ENCODE data around the gene NDUFAF5. TPM values are rescaled to one million over a fixed set of nuclear protein-coding genes. Genes with fewer than 3 reads are reported as not detected.
A peak's percentile ranks its signal among the peaks of the same experiment; 100 is the strongest.
"Not testable (repeated sequence)": the region's sequence is repeated elsewhere in the genome, so short reads cannot be mapped to it uniquely, and the experiment has no call there.

The NDUFAF5 gene
- total RNA-seq, result 14.1 TPM
- long read RNA-seq, full-length matches to known transcripts, result 5 of 9 reads
- long read RNA-seq, partial matches to known transcripts, result 2 of 9 reads
- long read RNA-seq, other reads (novel, unspliced or antisense), result 2 of 9 reads

GRCh38 chr20:13784893-13785715, at the start of gene NDUFAF5, which contains the start of gene ESF1:
Gene NDUFAF5, plus strand, starts transcription at chr20:13785028. Its CDS starts 41 bp downstream, at chr20:13785069.
Gene ESF1, minus strand, starts transcription at chr20:13784919. Its CDS starts 1,779 bp downstream, at chr20:13783140.
- no peaks in the 10 kb centered on the region for H3K27me3 ChIP-seq (ENCODE audit: low read depth)
- peaks cover 27% of the 10 kb centered on the region for H3K36me3 ChIP-seq
- H3K9me3 ChIP-seq, result no peaks in the 10 kb centered on the region
- DNase-seq (peak; percentile 97), ATAC-seq (peak; percentile 99 to 100)
- intact Hi-C loops (cut with DNase I), result no loop called here
- H3K4me3 ChIP-seq, result peak within 1 kb of the TSS; percentile 90
- TF ChIP-seq CTCF (IDR thresholded peaks at IDR 0.05), result no peak
- peaks cover 37% of the 10 kb centered on the region for H3K4me1 ChIP-seq
- H3K27ac ChIP-seq, result peak within 1 kb of the TSS; percentile 94

- H3K27me3 ChIP-seq (ENCODE audit: low read depth), result no peaks in the 10 kb centered on the region
- H3K4me3 ChIP-seq, result no peak overlapping the region
- H3K36me3 ChIP-seq, result peaks cover 29% of the 10 kb centered on the region
- intact Hi-C loops (cut with DNase I), result no loop called here
- TF ChIP-seq CTCF (IDR thresholded peaks at IDR 0.05), result no peak
- no peak for ATAC-seq
- H3K9me3 ChIP-seq, result no peaks in the 10 kb centered on the region
- no peak overlapping the region for H3K27ac ChIP-seq
- H3K4me1 ChIP-seq, result no peaks in the 10 kb centered on the region
- DNase-seq, result no peak
Observed at GRCh38 chr20:13735826-13736225, 49.0 kb upstream of the NDUFAF5 start.

GRCh38 chr20:13736436-13737191, 48.2 kb upstream of the NDUFAF5 start:
- Histone ChIP-seq H3K36me3 (peaks cover 21% of the 10 kb centered on the region), H3K9me3 (no peaks in the 10 kb centered on the region), H3K27me3 (ENCODE audit: low read depth) (no peaks in the 10 kb centered on the region), H3K27ac (peak overlapping the region; percentile 13), H3K4me3 (no peak overlapping the region), H3K4me1 (no peaks in the 10 kb centered on the region)
- intact Hi-C loops (cut with DNase I), result no loop called here
- DNase-seq (no peak), ATAC-seq (peak; percentile 37 to 41)
- no peak for TF ChIP-seq CTCF (IDR thresholded peaks at IDR 0.05)

GRCh38 chr20:13738187-13738586, 46.6 kb upstream of the NDUFAF5 start:
- H3K27ac ChIP-seq; intact Hi-C loops (cut with DNase I); ATAC-seq; H3K4me3 ChIP-seq; H3K4me1 ChIP-seq; DNase-seq; H3K36me3 ChIP-seq; H3K27me3 ChIP-seq (ENCODE audit: low read depth); H3K9me3 ChIP-seq: not testable (repeated sequence)

- no peak for ATAC-seq
Observed at GRCh38 chr20:13739731-13740649, 44.8 kb upstream of the NDUFAF5 start.

More at GRCh38 chr20:13739731-13740649, 44.8 kb upstream of the NDUFAF5 start:
- H3K4me3 ChIP-seq, result no peak overlapping the region
- H3K27me3 ChIP-seq (ENCODE audit: low read depth), result no peaks in the 10 kb centered on the region
- H3K4me1 ChIP-seq, result no peaks in the 10 kb centered on the region
- DNase-seq, result no peak
- H3K27ac ChIP-seq, result no peak overlapping the region
- no peaks in the 10 kb centered on the region for H3K36me3 ChIP-seq
- H3K9me3 ChIP-seq, result no peaks in the 10 kb centered on the region
- TF ChIP-seq CTCF (IDR thresholded peaks at IDR 0.05), result no peak
- intact Hi-C loops (cut with DNase I), result no loop called here
